GM12872 (cell line): Measurements from ENCODE around the gene DNAH3.

Experiments
- CTCF ChIP-seq: IDR thresholded peaks from 3 replicates; pipeline ENCODE4 v1.5.1; 2011; ENCODE audit warnings: low read depth, mild to moderate bottlenecking, low read length, moderate library complexity; ENCODE audit not compliant: insufficient read depth

DNAH3 gene

GRCh38 chr16:21190013-21190412, 39.4 kb upstream of the DNAH3 start:
- TF ChIP-seq CTCF: no peak

GRCh38 chr16:21189311-21189710, 38.7 kb upstream of the DNAH3 start:
- no peak for TF ChIP-seq CTCF

GRCh38 chr16:21186326-21186691, 35.7 kb upstream of the DNAH3 start:
- TF ChIP-seq CTCF: no peak

- TF ChIP-seq CTCF: no peak
Observed at GRCh38 chr16:21185659-21186325, 35.1 kb upstream of the DNAH3 start.

- TF ChIP-seq CTCF: no peak
Observed at GRCh38 chr16:21184834-21185233, 34.2 kb upstream of the DNAH3 start.

- no peak for TF ChIP-seq CTCF
Observed at GRCh38 chr16:21183995-21184394, 33.3 kb upstream of the DNAH3 start.

GRCh38 chr16:21179983-21180365, 29.3 kb upstream of the DNAH3 start:
- no peak for TF ChIP-seq CTCF
